MM.1S (cell line): ENCODE measurements around the gene CACNA1E.

Source experiments
- DNase-seq: peaks from one replicate; pipeline ENCODE4 v3.0.0-alpha.2; 2015
- H2AFZ ChIP-seq: fragments of 300-600 bp; sonication (generic); 2 replicates; pipeline ENCODE4 v1.6.0; 2016; ENCODE audit warnings: antibody characterized with exemption, low read length
- H3F3A ChIP-seq: fragments of 300-600 bp; sonication (generic); 2 replicates; pipeline ENCODE4 v1.6.1; 2016; ENCODE audit warnings: mild to moderate bottlenecking, antibody characterized with exemption, low read length, moderate library complexity, mixed read lengths; ENCODE audit not compliant: insufficient read depth
- H3K27ac ChIP-seq: fragments of 300-600 bp; sonication (generic); 2 replicates; pipeline ENCODE4 v1.5.1; 2016; ENCODE audit warnings: mild to moderate bottlenecking, low read length
- H3K27me3 ChIP-seq: fragments of 300-600 bp; sonication (generic); replicated peaks from 2 replicates; pipeline ENCODE4 v1.6.0; 2016; ENCODE audit warnings: low read length; ENCODE audit not compliant: insufficient read depth
- H3K36me3 ChIP-seq: fragments of 300-600 bp; sonication (generic); replicated peaks from 2 replicates; pipeline ENCODE4 v1.6.1; 2016; ENCODE audit warnings: mild to moderate bottlenecking, low read length, mixed read lengths; ENCODE audit not compliant: insufficient read depth
- H3K4me1 ChIP-seq: fragments of 300-600 bp; sonication (generic); 2 replicates; pipeline ENCODE4 v1.6.1; 2016; ENCODE audit warnings: low read length, mixed read lengths
- H3K4me2 ChIP-seq: fragments of 300-600 bp; sonication (generic); 2 replicates; pipeline ENCODE4 v1.6.0; 2016; ENCODE audit warnings: low read depth, low read length
- H3K4me3 ChIP-seq: fragments of 300-600 bp; sonication (generic); 2 replicates; pipeline ENCODE4 v1.5.1; 2016; ENCODE audit warnings: low read length, mixed read lengths
- H3K79me2 ChIP-seq: fragments of 300-600 bp; sonication (generic); 2 replicates; pipeline ENCODE4 v1.6.1; 2016; ENCODE audit warnings: mixed run types, low read length, mixed read lengths
- H3K9ac ChIP-seq: fragments of 300-600 bp; sonication (generic); 2 replicates; pipeline ENCODE4 v1.6.1; 2016; ENCODE audit warnings: low read length, mixed read lengths
- H3K9me2 ChIP-seq: fragments of 300-600 bp; sonication (generic); replicated peaks from 2 replicates; pipeline ENCODE4 v1.6.1; 2016; ENCODE audit warnings: mild to moderate bottlenecking, low read length, mixed read lengths; ENCODE audit not compliant: insufficient read depth
- H3K9me3 ChIP-seq: fragments of 300-600 bp; sonication (generic); replicated peaks from 2 replicates; pipeline ENCODE4 v1.6.1; 2016; ENCODE audit warnings: mild to moderate bottlenecking, low read length, mixed read lengths; ENCODE audit not compliant: insufficient read depth
- H4K20me1 ChIP-seq: fragments of 300-600 bp; sonication (generic); 2 replicates; pipeline ENCODE4 v1.6.1; 2016; ENCODE audit warnings: mild to moderate bottlenecking, low read length, moderate library complexity, mixed read lengths; ENCODE audit not compliant: insufficient read depth
- EZH2 ChIP-seq: fragments of 300-600 bp; sonication (generic); optimal IDR thresholded peaks from 2 replicates; pipeline ENCODE3; 2017; ENCODE audit warnings: low read depth, mild to moderate bottlenecking, antibody characterized with exemption, low read length, mixed read lengths
- EZH2phosphoT487 ChIP-seq: fragments of 300-600 bp; sonication (generic); IDR thresholded peaks from 2 replicates; pipeline ENCODE4 v1.6.1; 2018; ENCODE audit warnings: antibody characterized with exemption, low read length
- TF ChIP-seq, protein P1 (sequence below): fragments of 300-600 bp; sonication (generic); IDR thresholded peaks from 2 replicates; pipeline ENCODE4 v1.5.1; 2016; ENCODE audit warnings: antibody characterized with exemption, low read length, mixed read lengths

CACNA1E gene

DNA sequence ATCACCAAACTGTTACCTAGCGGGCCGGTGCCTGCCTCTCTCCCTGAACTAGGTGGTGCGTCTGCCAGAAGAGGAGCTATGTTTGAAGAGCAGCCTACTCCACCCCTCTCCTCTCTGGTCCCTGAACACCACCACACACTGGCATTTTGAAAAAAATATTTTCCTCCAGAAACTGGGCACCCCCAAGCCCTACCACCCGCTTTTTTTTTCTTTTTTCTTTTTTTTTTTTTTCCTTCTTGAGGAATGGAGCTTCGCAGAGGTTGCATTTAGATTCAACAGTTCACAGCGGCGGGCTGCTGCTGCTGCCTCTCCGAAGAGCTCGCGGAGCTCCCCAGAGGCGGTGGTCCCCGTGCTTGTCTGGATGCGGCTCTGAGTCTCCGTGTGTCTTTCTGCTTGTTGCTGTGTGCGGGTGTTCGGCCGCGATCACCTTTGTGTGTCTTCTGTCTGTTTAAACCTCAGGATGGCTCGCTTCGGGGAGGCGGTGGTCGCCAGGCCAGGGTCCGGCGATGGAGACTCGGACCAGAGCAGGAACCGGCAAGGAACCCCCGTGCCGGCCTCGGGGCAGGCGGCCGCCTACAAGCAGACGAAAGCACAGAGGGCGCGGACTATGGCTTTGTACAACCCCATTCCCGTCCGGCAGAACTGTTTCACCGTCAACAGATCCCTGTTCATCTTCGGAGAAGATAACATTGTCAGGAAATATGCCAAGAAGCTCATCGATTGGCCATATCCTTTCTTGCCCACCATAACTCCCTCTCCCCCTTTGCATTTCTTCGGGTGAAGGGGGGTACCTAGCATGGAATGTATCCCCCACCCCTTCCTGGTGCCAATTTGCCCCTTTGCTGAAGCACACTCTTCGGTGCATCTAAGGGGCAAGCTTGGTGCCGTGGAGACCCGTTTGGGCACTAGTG is at the start of gene CACNA1E:
Gene CACNA1E, plus strand, starts transcription at position 233 of the 911 bp plus-strand sequence. Its CDS starts 228 bp downstream, at position 461.
- peak within 1 kb of the TSS; percentile 57 for H3K4me2 ChIP-seq
- no peak for TF ChIP-seq EZH2
- TF ChIP-seq, protein P1, sequence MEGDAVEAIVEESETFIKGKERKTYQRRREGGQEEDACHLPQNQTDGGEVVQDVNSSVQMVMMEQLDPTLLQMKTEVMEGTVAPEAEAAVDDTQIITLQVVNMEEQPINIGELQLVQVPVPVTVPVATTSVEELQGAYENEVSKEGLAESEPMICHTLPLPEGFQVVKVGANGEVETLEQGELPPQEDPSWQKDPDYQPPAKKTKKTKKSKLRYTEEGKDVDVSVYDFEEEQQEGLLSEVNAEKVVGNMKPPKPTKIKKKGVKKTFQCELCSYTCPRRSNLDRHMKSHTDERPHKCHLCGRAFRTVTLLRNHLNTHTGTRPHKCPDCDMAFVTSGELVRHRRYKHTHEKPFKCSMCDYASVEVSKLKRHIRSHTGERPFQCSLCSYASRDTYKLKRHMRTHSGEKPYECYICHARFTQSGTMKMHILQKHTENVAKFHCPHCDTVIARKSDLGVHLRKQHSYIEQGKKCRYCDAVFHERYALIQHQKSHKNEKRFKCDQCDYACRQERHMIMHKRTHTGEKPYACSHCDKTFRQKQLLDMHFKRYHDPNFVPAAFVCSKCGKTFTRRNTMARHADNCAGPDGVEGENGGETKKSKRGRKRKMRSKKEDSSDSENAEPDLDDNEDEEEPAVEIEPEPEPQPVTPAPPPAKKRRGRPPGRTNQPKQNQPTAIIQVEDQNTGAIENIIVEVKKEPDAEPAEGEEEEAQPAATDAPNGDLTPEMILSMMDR = no peak
- no peak for TF ChIP-seq EZH2phosphoT487
- no peaks in the 10 kb centered on the region for H3K79me2 ChIP-seq
- peak within 1 kb of the TSS; percentile 46 for H3K4me3 ChIP-seq
- no peaks in the 10 kb centered on the region for H3F3A ChIP-seq
- H3K27me3 ChIP-seq = peaks cover 10% of the 10 kb centered on the region; the same call in 1 of the 2 replicates
- no peaks in the 10 kb centered on the region for H3K9me3 ChIP-seq
- H3K36me3 ChIP-seq = no peaks in the 10 kb centered on the region
- no peak within 1 kb of the TSS for H3K9ac ChIP-seq
- H3K4me1 ChIP-seq = 0 out of 2 replicates have a peak, but pooled peaks cover 5% of the 10 kb centered on the region
- peak within 1 kb of the TSS; percentile 13; the same call in 1 of the 2 replicates for H2AFZ ChIP-seq
- no peaks in the 10 kb centered on the region for H4K20me1 ChIP-seq
- no peak for DNase-seq
- no peaks in the 10 kb centered on the region for H3K9me2 ChIP-seq
- no peak within 1 kb of the TSS for H3K27ac ChIP-seq

DNA sequence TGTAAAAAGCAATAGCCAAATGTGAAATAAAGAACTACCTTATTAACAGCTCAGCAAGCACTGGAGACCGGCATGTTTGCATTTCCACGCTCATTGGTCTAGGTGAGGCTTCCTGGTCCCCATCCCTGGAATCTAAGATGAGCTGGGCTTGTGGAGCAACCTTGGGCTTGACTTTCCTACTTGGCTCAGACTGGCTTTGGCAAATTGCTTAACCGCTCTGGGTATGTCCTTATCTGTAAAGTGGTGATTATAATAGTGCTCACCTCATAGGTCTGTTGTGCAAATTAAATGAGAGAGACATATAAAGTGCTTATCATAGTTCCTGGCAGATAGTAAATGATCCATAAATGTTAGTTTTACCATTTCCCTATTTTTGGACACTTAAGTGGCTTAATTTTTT is 49.4 kb upstream of the CACNA1E start:
- Histone ChIP-seq H3K27ac (no peak overlapping the region), H3K9me3 (no peaks in the 10 kb centered on the region), H3K79me2 (no peaks in the 10 kb centered on the region), H3K27me3 (no peaks in the 10 kb centered on the region), H3K36me3 (no peaks in the 10 kb centered on the region), H3K9me2 (no peaks in the 10 kb centered on the region), H2AFZ (no peak overlapping the region), H3K4me2 (no peak overlapping the region), H3K9ac (no peak overlapping the region), H3K4me1 (peaks cover 6% of the 10 kb centered on the region; the same call in 1 of the 2 replicates), H3K4me3 (no peak overlapping the region), H4K20me1 (no peaks in the 10 kb centered on the region), H3F3A (no peaks in the 10 kb centered on the region)
- DNase-seq = no peak
- TF ChIP-seq EZH2phosphoT487 = no peak

DNA sequence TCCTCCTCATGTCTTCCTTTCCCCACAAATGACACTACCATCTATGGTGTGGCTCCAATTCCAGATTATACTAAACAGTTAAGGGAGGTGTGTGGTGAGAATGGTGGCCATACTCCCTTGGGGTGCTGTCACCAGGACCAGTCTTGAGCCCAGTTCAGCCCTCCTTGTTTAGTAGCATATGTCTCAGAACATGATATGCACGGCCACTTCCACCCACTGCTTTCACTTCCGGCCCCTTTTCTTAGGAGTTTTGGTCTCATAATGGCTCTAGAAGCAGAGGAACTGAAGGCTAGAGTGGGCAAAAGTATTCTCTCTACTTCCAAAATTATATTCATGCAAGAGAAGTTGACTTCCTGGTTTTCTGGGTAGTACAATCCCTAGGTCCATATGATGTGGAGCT is 45.3 kb upstream of the CACNA1E start:
- H3K27me3 ChIP-seq = no peaks in the 10 kb centered on the region
- no peaks in the 10 kb centered on the region for H3K79me2 ChIP-seq
- no peaks in the 10 kb centered on the region for H3K9me2 ChIP-seq
- H4K20me1 ChIP-seq = no peaks in the 10 kb centered on the region
- H3F3A ChIP-seq = no peaks in the 10 kb centered on the region
- no peak overlapping the region for H2AFZ ChIP-seq
- H3K9me3 ChIP-seq = no peaks in the 10 kb centered on the region
- no peak for DNase-seq
- H3K27ac ChIP-seq = no peak overlapping the region
- no peak overlapping the region for H3K9ac ChIP-seq
- H3K36me3 ChIP-seq = no peaks in the 10 kb centered on the region
- H3K4me1 ChIP-seq = peaks cover 6% of the 10 kb centered on the region; the same call in 1 of the 2 replicates
- no peak overlapping the region for H3K4me3 ChIP-seq
- H3K4me2 ChIP-seq = no peak overlapping the region
- TF ChIP-seq, protein P1 = no peak
- TF ChIP-seq EZH2 = no peak
- no peak for TF ChIP-seq EZH2phosphoT487
